ENCODE measurements around the gene SPATA1.

SPATA1 gene

GRCh38 chr1:84573967-84574842, 68.0 kb downstream of the SPATA1 start, which contains the start of gene CTBS:
Gene CTBS (minus strand): TSS chr1:84574440. CDS start chr1:84574415, 25 bp downstream.
- H3K36me3 ChIP-seq (ENCODE audit: insufficient read depth, insufficient read length, low read length), result peaks cover 13% of the 10 kb centered on the region
- DNase-seq (ENCODE audit: low read depth, low spot score), result peak; percentile 84
- TF ChIP-seq SUZ12 (IDR thresholded peaks at IDR 0.05; ENCODE audit: extremely low read depth, insufficient read depth, insufficient read length), result no peak
- TF ChIP-seq YY1 (IDR thresholded peaks at IDR 0.05; ENCODE audit: insufficient read depth, insufficient read length), result no peak
- H3K4me3 ChIP-seq (ENCODE audit: insufficient read length, low read depth), result peak within 1 kb of the TSS; percentile 77
- peak within 1 kb of the TSS; percentile 96 for H3K9ac ChIP-seq (ENCODE audit: insufficient read length, low read depth)
- peaks cover 4% of the 10 kb centered on the region for H3K9me3 ChIP-seq (ENCODE audit: insufficient read depth, low read length)
- peaks cover 6% of the 10 kb centered on the region for H3K27me3 ChIP-seq (ENCODE audit: insufficient read depth, insufficient read length)
- peaks cover 1% of the 10 kb centered on the region for H3K4me1 ChIP-seq (ENCODE audit: insufficient read depth, insufficient read length)

- H3K9ac ChIP-seq (ENCODE audit: insufficient read length, low read depth), result no peak overlapping the region
- peaks cover 6% of the 10 kb centered on the region for H3K27me3 ChIP-seq (ENCODE audit: insufficient read depth, insufficient read length)
- H3K4me1 ChIP-seq (ENCODE audit: insufficient read depth, insufficient read length), result peaks cover 1% of the 10 kb centered on the region
- H3K4me3 ChIP-seq (ENCODE audit: insufficient read length, low read depth), result no peak overlapping the region
- no peak for TF ChIP-seq SUZ12 (IDR thresholded peaks at IDR 0.05; ENCODE audit: extremely low read depth, insufficient read depth, insufficient read length)
- TF ChIP-seq ZNF274 (IDR thresholded peaks at IDR 0.05; ENCODE audit: low read depth, low read length), result no peak
- TF ChIP-seq YY1 (IDR thresholded peaks at IDR 0.05; ENCODE audit: insufficient read depth, insufficient read length), result no peak
- DNase-seq (ENCODE audit: low read depth, low spot score), result no peak
- H3K9me3 ChIP-seq (ENCODE audit: insufficient read depth, low read length), result peaks cover 9% of the 10 kb centered on the region
- H3K36me3 ChIP-seq (ENCODE audit: insufficient read depth, insufficient read length, low read length), result peaks cover 8% of the 10 kb centered on the region
These were observed 68.8 kb downstream of the SPATA1 start for GRCh38 chr1:84574936-84575335.

GRCh38 chr1:84581648-84582047, 75.5 kb downstream of the SPATA1 start:
- DNase-seq (ENCODE audit: low read depth, low spot score), result no peak
- Histone ChIP-seq H3K36me3 (ENCODE audit: insufficient read depth, insufficient read length, low read length) (no peaks in the 10 kb centered on the region), H3K4me3 (ENCODE audit: insufficient read length, low read depth) (no peak overlapping the region), H3K9ac (ENCODE audit: insufficient read length, low read depth) (no peak overlapping the region), H3K9me3 (ENCODE audit: insufficient read depth, low read length) (peaks cover 9% of the 10 kb centered on the region), H3K4me1 (ENCODE audit: insufficient read depth, insufficient read length) (peaks cover 2% of the 10 kb centered on the region), H3K27me3 (ENCODE audit: insufficient read depth, insufficient read length) (no peaks in the 10 kb centered on the region)
- TF ChIP-seq SUZ12 (IDR thresholded peaks at IDR 0.05; ENCODE audit: extremely low read depth, insufficient read depth, insufficient read length) (no peak), ZNF274 (IDR thresholded peaks at IDR 0.05; ENCODE audit: low read depth, low read length) (no peak), YY1 (IDR thresholded peaks at IDR 0.05; ENCODE audit: insufficient read depth, insufficient read length) (no peak)

GRCh38 chr1:84582802-84583587, 76.8 kb downstream of the SPATA1 start:
- Histone ChIP-seq H3K36me3 (ENCODE audit: insufficient read depth, insufficient read length, low read length) (no peaks in the 10 kb centered on the region), H3K27me3 (ENCODE audit: insufficient read depth, insufficient read length) (no peaks in the 10 kb centered on the region), H3K9me3 (ENCODE audit: insufficient read depth, low read length) (peaks cover 9% of the 10 kb centered on the region), H3K9ac (ENCODE audit: insufficient read length, low read depth) (peak overlapping the region; percentile 12), H3K4me1 (ENCODE audit: insufficient read depth, insufficient read length) (peaks cover 2% of the 10 kb centered on the region), H3K4me3 (ENCODE audit: insufficient read length, low read depth) (no peak overlapping the region)
- no peak for DNase-seq (ENCODE audit: low read depth, low spot score)
- no peak for TF ChIP-seq SUZ12 (IDR thresholded peaks at IDR 0.05; ENCODE audit: extremely low read depth, insufficient read depth, insufficient read length)
- TF ChIP-seq YY1 (IDR thresholded peaks at IDR 0.05; ENCODE audit: insufficient read depth, insufficient read length), result no peak
- TF ChIP-seq ZNF274 (IDR thresholded peaks at IDR 0.05; ENCODE audit: low read depth, low read length), result no peak

- H3K9ac ChIP-seq (ENCODE audit: insufficient read length, low read depth), result peak overlapping the region; percentile 12
- H3K36me3 ChIP-seq (ENCODE audit: insufficient read depth, insufficient read length, low read length), result no peaks in the 10 kb centered on the region
- H3K4me1 ChIP-seq (ENCODE audit: insufficient read depth, insufficient read length), result peaks cover 2% of the 10 kb centered on the region
- H3K9me3 ChIP-seq (ENCODE audit: insufficient read depth, low read length), result peaks cover 9% of the 10 kb centered on the region
- H3K4me3 ChIP-seq (ENCODE audit: insufficient read length, low read depth), result no peak overlapping the region
- no peak for DNase-seq (ENCODE audit: low read depth, low spot score)
- H3K27me3 ChIP-seq (ENCODE audit: insufficient read depth, insufficient read length), result no peaks in the 10 kb centered on the region
- TF ChIP-seq ZNF274 (IDR thresholded peaks at IDR 0.05; ENCODE audit: low read depth, low read length) (no peak), YY1 (IDR thresholded peaks at IDR 0.05; ENCODE audit: insufficient read depth, insufficient read length) (no peak), SUZ12 (IDR thresholded peaks at IDR 0.05; ENCODE audit: extremely low read depth, insufficient read depth, insufficient read length) (no peak)
These were observed 77.5 kb downstream of the SPATA1 start for GRCh38 chr1:84583648-84584047.

GRCh38 chr1:84584126-84584525, 77.9 kb downstream of the SPATA1 start:
- Histone ChIP-seq H3K4me1 (ENCODE audit: insufficient read depth, insufficient read length) (peaks cover 2% of the 10 kb centered on the region), H3K9ac (ENCODE audit: insufficient read length, low read depth) (no peak overlapping the region), H3K9me3 (ENCODE audit: insufficient read depth, low read length) (peaks cover 5% of the 10 kb centered on the region), H3K36me3 (ENCODE audit: insufficient read depth, insufficient read length, low read length) (no peaks in the 10 kb centered on the region), H3K27me3 (ENCODE audit: insufficient read depth, insufficient read length) (no peaks in the 10 kb centered on the region), H3K4me3 (ENCODE audit: insufficient read length, low read depth) (no peak overlapping the region)
- peak; percentile 38 for DNase-seq (ENCODE audit: low read depth, low spot score)
- TF ChIP-seq ZNF274 (IDR thresholded peaks at IDR 0.05; ENCODE audit: low read depth, low read length) (no peak), SUZ12 (IDR thresholded peaks at IDR 0.05; ENCODE audit: extremely low read depth, insufficient read depth, insufficient read length) (no peak), YY1 (IDR thresholded peaks at IDR 0.05; ENCODE audit: insufficient read depth, insufficient read length) (no peak)

- Histone ChIP-seq H3K36me3 (ENCODE audit: insufficient read depth, insufficient read length, low read length) (no peaks in the 10 kb centered on the region), H3K27me3 (ENCODE audit: insufficient read depth, insufficient read length) (no peaks in the 10 kb centered on the region), H3K4me3 (ENCODE audit: insufficient read length, low read depth) (no peak overlapping the region), H3K9ac (ENCODE audit: insufficient read length, low read depth) (no peak overlapping the region), H3K9me3 (ENCODE audit: insufficient read depth, low read length) (no peaks in the 10 kb centered on the region; the same call in 1 of the 2 replicates), H3K4me1 (ENCODE audit: insufficient read depth, insufficient read length) (peaks cover 2% of the 10 kb centered on the region)
- TF ChIP-seq ZNF274 (IDR thresholded peaks at IDR 0.05; ENCODE audit: low read depth, low read length) (no peak), SUZ12 (IDR thresholded peaks at IDR 0.05; ENCODE audit: extremely low read depth, insufficient read depth, insufficient read length) (no peak), YY1 (IDR thresholded peaks at IDR 0.05; ENCODE audit: insufficient read depth, insufficient read length) (no peak)
- no peak for DNase-seq (ENCODE audit: low read depth, low spot score)
These were observed 79.6 kb downstream of the SPATA1 start for GRCh38 chr1:84585803-84586202.
